Sigmoid colon (tissue), 7 donors: ENCODE data around the gene ZNF554. TPM values are rescaled to one million over a fixed set of nuclear protein-coding genes. Genes with fewer than 3 reads are reported as not detected.

ENCODE experiments used
- DNase-seq: peaks from one replicate; pipeline ENCODE4 v3.0.0-alpha.2; 2019
- H3K27ac ChIP-seq, 4 donors: fragments of 200-600 bp; sonication (generic); one replicate each; pipeline ENCODE4 v1.5.1; 2016 to 2019; ENCODE audit warnings: mild to moderate bottlenecking in 1 of 4
- H3K27me3 ChIP-seq, 3 donors: fragments of 200-600 bp; sonication (generic); one replicate each; pipeline ENCODE4 v1.5.1; 2019; ENCODE audit warnings: mild to moderate bottlenecking in 1 of 3
- H3K36me3 ChIP-seq, 4 donors: fragments of 200-600 bp; sonication (generic); one replicate each; pipeline ENCODE4 v1.5.1; 2016 to 2019
- H3K4me1 ChIP-seq, 4 donors: fragments of 200-600 bp; sonication (generic); one replicate each; pipeline ENCODE4 v1.5.1; 2017 to 2019
- H3K4me3 ChIP-seq, 4 donors: fragments of 200-600 bp; sonication (generic); one replicate each; pipeline ENCODE4 v1.5.1; 2017 to 2019; ENCODE audit warnings: mild to moderate bottlenecking in 2 of 4, moderate library complexity in 1 of 4
- H3K9me3 ChIP-seq, 4 donors: fragments of 200-600 bp in 3 of 4; sonication (generic) in 3 of 4; one replicate each; pipeline versions ENCODE4 v1.5.1 to v1.6.1; 2013 to 2019
- EP300 ChIP-seq, 4 donors: sonication (generic); formaldehyde crosslinking; IDR thresholded peaks; one replicate each; pipeline ENCODE4 v1.6.1; 2017; ENCODE audit warnings: antibody characterized with exemption in 4 of 4
- POLR2A ChIP-seq, 2 donors: fragments of 450-650 bp; IDR thresholded peaks; one replicate each; pipeline ENCODE4 v1.6.1; 2016; ENCODE audit warnings: antibody characterized with exemption in 2 of 2, mild to moderate bottlenecking in 2 of 2, moderate library complexity in 2 of 2
- POLR2AphosphoS5 ChIP-seq, 4 donors: sonication (generic); formaldehyde crosslinking; IDR thresholded peaks; one replicate each; pipeline ENCODE4 v1.6.1; 2017; ENCODE audit warnings: antibody characterized with exemption in 4 of 4
- WGBS, 2 donors: extraction: QIAGEN DNeasy Blood & Tissue Kit; methylation state at CpG; one replicate each; pipeline ENCODE4 v1.1.7; 2013; 5-methylcytosine and 5-hydroxymethylcytosine counted together
- intact Hi-C: fragments of 100-400 bp; cut with DNase I; formaldehyde crosslinking; loops from one replicate; pipeline ENCODE4 v1.15.1; 2023
- polyA plus RNA-seq, 3 donors: library from polyadenylated mRNA; stranded (reverse); fragments of 200-250 nt; gene quantifications; one replicate each; pipeline ENCODE4 v1.2.3, GENCODE V29; 2013
- total RNA-seq, 4 donors: library from RNA; depleted of rRNA; stranded (reverse); fragments of >200 nt; gene quantifications; one replicate each; pipeline ENCODE4 v1.1.0, GENCODE V29; 2016
- TF ChIP-seq, protein P1 (sequence below), 4 experiments: fragments of 450-650 bp in 3 of 4; fragments of 200-600 bp in 1 of 4; IDR thresholded peaks; one replicate each; pipeline ENCODE4 v1.5.1; 2016 to 2019; ENCODE audit warnings: antibody characterized with exemption in 4 of 4, mild to moderate bottlenecking in 3 of 4, moderate library complexity in 2 of 4
- donor health status: healthy with polysubstance abuse.
- donor health status: Bipolar disorder and iron deficiency.
- donor health status: healthy.

The ZNF554 gene
- total and polyA plus RNA-seq, 7 donors = 1.2 to 8.1 (median 3.3) TPM

DNA sequence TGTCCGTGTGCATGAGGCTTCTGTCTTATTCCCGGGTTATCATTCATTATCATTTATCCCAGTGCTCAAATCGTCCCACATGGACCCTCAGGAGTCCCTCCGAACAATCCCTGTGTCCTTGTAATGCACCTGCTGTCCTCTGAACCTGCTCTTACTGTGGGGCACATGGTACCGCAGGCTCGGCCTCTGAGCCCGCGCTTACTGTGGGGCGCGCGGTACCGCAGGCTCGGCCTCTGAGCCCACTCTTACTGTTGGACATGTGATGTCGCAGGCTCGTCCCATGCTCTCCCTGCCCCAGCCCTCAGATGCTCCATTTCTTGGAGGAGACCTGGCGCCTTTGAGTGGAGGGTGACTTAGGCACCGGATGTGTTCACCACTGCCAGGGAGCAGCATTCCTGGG is 16.8 kb upstream of the ZNF554 start:
- DNase-seq = no peak
- no peaks in the 10 kb centered on the region for H3K9me3 ChIP-seq
- 97% methylated on average over 17 of the region's 17 CpGs for WGBS, 2 donors
- no peaks in the 10 kb centered on the region for H3K4me1 ChIP-seq
- H3K4me3 ChIP-seq = no peak overlapping the region
- intact Hi-C loops = no loop called here
- peaks cover 0 to 75% (median 16%) of the 10 kb centered on the region in 4 donors for H3K36me3 ChIP-seq
- H3K27ac ChIP-seq = no peak overlapping the region
- H3K27me3 ChIP-seq = no peaks in the 10 kb centered on the region
- TF ChIP-seq POLR2AphosphoS5 (IDR thresholded peaks at IDR 0.05) = no peak
- no peak for TF ChIP-seq POLR2A (IDR thresholded peaks at IDR 0.05)
- TF ChIP-seq, protein P1, sequence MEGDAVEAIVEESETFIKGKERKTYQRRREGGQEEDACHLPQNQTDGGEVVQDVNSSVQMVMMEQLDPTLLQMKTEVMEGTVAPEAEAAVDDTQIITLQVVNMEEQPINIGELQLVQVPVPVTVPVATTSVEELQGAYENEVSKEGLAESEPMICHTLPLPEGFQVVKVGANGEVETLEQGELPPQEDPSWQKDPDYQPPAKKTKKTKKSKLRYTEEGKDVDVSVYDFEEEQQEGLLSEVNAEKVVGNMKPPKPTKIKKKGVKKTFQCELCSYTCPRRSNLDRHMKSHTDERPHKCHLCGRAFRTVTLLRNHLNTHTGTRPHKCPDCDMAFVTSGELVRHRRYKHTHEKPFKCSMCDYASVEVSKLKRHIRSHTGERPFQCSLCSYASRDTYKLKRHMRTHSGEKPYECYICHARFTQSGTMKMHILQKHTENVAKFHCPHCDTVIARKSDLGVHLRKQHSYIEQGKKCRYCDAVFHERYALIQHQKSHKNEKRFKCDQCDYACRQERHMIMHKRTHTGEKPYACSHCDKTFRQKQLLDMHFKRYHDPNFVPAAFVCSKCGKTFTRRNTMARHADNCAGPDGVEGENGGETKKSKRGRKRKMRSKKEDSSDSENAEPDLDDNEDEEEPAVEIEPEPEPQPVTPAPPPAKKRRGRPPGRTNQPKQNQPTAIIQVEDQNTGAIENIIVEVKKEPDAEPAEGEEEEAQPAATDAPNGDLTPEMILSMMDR (IDR thresholded peaks at IDR 0.05) = no peak
- TF ChIP-seq EP300 (IDR thresholded peaks at IDR 0.05) = no peak

DNA sequence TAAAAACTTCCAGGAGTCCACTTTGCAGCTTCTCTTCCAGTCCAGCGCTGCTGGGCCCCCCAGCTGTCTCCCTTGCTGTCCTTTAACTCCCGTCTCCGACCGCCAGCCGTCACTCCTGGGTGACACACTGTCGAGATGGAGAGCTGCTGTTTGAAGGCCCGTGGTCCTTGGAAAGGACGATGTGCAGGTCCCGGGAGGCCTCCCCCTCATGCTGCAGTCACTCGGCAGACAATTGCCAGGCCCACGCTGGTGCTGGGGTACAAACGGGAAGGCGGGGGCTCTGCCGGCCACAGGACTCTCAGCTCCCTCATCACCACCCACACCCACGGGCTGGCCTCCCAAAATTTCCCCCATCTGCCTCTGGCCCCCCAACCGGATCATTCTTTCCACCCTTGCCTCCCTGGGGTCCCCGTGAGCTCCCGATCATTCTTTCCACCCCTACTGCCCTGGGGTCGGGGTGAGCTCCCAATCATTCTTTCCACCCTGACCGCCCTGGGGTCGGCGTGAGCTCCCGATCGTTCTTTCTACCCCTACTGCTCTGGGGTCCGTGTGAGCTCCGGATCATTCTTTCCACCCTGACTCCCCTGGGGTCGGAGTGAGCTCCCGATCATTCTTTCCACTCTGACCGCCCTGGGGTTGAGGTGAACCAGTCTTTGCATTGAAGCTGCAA is 16.0 kb upstream of the ZNF554 start:
- no peaks in the 10 kb centered on the region for H3K27me3 ChIP-seq
- WGBS, 2 donors = 93 to 94% methylated on average over 29 of the region's 29 CpGs
- DNase-seq = no peak
- H3K4me3 ChIP-seq = no peak overlapping the region
- intact Hi-C loops = no loop called here
- H3K4me1 ChIP-seq = no peaks in the 10 kb centered on the region
- TF ChIP-seq EP300 (IDR thresholded peaks at IDR 0.05) (no peak), POLR2A (IDR thresholded peaks at IDR 0.05) (no peak), POLR2AphosphoS5 (IDR thresholded peaks at IDR 0.05) (no peak)
- TF ChIP-seq, protein P1 (IDR thresholded peaks at IDR 0.05) = no peak
- H3K27ac ChIP-seq = no peak overlapping the region
- no peaks in the 10 kb centered on the region for H3K9me3 ChIP-seq
- H3K36me3 ChIP-seq = peaks cover 0 to 75% (median 22%) of the 10 kb centered on the region in 4 donors

DNA sequence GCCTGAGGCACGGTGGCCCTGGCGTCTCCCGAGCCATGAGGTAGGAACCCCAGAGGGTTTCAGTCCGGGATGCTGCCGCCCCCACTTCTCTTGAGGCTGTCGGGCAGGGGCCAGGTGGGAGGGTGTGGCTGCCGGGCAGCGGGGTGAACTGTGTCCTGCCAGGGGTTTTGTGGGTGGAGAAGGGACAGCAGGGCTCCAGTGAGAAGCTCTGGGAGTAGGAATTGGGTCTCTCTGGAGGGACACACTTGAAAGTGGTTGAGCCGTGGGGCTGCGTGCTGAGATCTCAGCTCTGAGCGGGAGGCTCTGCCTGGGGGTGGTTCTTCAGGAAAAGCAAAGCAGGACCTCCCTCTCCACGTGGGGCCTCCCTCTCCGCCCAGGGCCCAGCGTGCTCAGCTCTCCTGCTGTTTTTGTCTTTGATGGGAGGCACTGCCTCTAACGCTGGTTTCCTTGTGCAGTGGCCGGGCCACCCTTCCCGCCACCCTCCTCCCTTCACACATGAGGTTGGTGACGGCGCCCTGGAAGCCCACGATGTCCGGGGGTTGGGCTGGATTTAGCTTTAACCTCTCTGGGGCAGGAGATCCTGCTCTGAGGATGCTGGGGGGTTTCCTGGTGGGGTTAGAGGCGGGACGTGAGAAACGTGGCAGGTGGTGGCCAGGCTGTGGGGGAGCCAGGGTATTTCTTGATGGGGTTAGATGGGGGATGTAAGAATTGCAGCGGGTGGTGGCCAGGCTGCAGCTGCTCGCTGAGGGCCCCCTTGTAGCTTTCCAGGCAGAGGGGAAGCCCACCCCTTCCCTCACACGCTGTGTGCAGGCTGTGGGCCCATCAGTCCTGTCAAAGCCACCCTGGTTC is 15.3 kb upstream of the ZNF554 start:
- intact Hi-C loops = no loop called here
- 90 to 91% methylated on average over 27 of the region's 27 CpGs for WGBS, 2 donors
- TF ChIP-seq EP300 (IDR thresholded peaks at IDR 0.05) (no peak), POLR2A (IDR thresholded peaks at IDR 0.05) (no peak), POLR2AphosphoS5 (IDR thresholded peaks at IDR 0.05) (no peak)
- TF ChIP-seq, protein P1 (IDR thresholded peaks at IDR 0.05) = no peak
- Histone ChIP-seq H3K4me3 (no peak overlapping the region), H3K9me3 (no peaks in the 10 kb centered on the region), H3K27ac (no peak overlapping the region), H3K36me3 (peaks cover 0 to 79% (median 27%) of the 10 kb centered on the region in 4 donors), H3K27me3 (no peaks in the 10 kb centered on the region), H3K4me1 (no peaks in the 10 kb centered on the region)
- DNase-seq = no peak

DNA sequence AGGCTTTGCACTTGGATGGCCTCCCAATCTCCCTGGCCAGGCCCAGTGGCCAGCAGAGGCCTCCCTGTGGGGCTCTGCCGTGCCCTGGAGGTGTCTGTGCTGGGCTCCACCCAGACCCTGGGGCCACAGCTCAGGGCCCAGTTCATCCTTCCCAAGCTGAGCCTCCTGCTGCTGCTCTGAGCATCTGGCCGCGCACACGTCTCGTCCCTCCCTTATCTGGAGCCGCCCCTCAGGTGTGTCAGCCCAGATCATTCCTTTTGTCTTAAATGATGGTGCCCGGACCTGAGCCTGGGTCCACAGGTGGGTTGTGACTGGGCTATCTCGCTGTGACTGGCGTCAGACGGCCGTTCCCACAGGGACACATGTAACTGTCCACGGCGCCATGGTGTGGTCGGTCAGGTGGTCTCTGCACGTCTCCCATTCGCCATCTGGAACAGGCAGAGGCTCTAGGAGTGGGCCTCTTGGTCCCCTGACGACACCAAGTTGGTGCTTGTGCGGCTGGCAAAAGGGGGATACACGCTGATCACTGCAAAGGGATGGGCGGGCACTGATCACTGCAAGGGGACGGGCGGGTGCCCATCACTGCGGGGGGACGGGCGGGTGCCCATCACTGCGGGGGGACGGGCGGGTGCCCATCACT is 14.3 kb upstream of the ZNF554 start:
- no peak for TF ChIP-seq POLR2A (IDR thresholded peaks at IDR 0.05)
- no peak for TF ChIP-seq EP300 (IDR thresholded peaks at IDR 0.05)
- TF ChIP-seq POLR2AphosphoS5 (IDR thresholded peaks at IDR 0.05) = no peak
- TF ChIP-seq, protein P1 (IDR thresholded peaks at IDR 0.05) = no peak
- Histone ChIP-seq H3K27ac (no peak overlapping the region), H3K4me3 (no peak overlapping the region), H3K4me1 (no peaks in the 10 kb centered on the region), H3K27me3 (no peaks in the 10 kb centered on the region), H3K9me3 (no peaks in the 10 kb centered on the region), H3K36me3 (peaks cover 0 to 79% (median 28%) of the 10 kb centered on the region in 4 donors)
- 96 to 98% methylated on average over 28 of the region's 28 CpGs for WGBS, 2 donors
- intact Hi-C loops = no loop called here
- no peak for DNase-seq
